Ascending aorta (tissue), 2 donors: ENCODE data around the gene CNTN1. TPM values are rescaled to one million over a fixed set of nuclear protein-coding genes. Genes with fewer than 3 reads are reported as not detected.

ENCODE experiments used
- DNase-seq, 2 donors: peaks; one replicate each; pipeline ENCODE4 v3.0.0-alpha.2; 2019; ENCODE audit warnings: low spot score in 2 of 2
- H3K27ac ChIP-seq, 2 donors: fragments of 200-600 bp; sonication (generic); one replicate each; pipeline ENCODE4 v1.5.1; 2016 to 2017; ENCODE audit warnings: mild to moderate bottlenecking in 1 of 2
- H3K27me3 ChIP-seq: fragments of 200-600 bp; sonication (generic); one replicate; pipeline ENCODE4 v1.5.1; 2017
- H3K36me3 ChIP-seq, 2 donors: fragments of 200-600 bp; sonication (generic); one replicate each; pipeline ENCODE4 v1.5.1; 2016
- H3K4me1 ChIP-seq, 2 donors: fragments of 200-600 bp; sonication (generic); one replicate each; pipeline ENCODE4 v1.5.1; 2016 to 2017; ENCODE audit warnings: mild to moderate bottlenecking in 1 of 2
- H3K4me3 ChIP-seq, 2 donors: fragments of 200-600 bp; sonication (generic); one replicate each; pipeline ENCODE4 v1.5.1; 2016 to 2017; ENCODE audit warnings: mild to moderate bottlenecking in 1 of 2
- H3K9me3 ChIP-seq, 2 donors: fragments of 200-600 bp; sonication (generic); one replicate each; pipeline ENCODE4 v1.5.1; 2016
- intact Hi-C: fragments of 100-400 bp; cut with DNase I; formaldehyde crosslinking; loops from one replicate; pipeline ENCODE4 v1.15.1; 2023
- total RNA-seq: library from RNA; depleted of rRNA; stranded (reverse); fragments of >200 nt; gene quantifications from one replicate; pipeline ENCODE4 v1.1.0, GENCODE V29; 2016
- TF ChIP-seq, protein P1 (sequence below), 3 experiments: fragments of 200-600 bp in 2 of 3; fragments of 450-650 bp in 1 of 3; sonication (generic) in 2 of 3; IDR thresholded peaks; one replicate each; pipeline ENCODE4 v1.5.1; 2016 to 2019; ENCODE audit warnings: antibody characterized with exemption in 3 of 3, mild to moderate bottlenecking in 1 of 3, moderate library complexity in 1 of 3

Gene CNTN1
- total RNA-seq, 1 donor from 2014 or later = 0.75 TPM

DNA sequence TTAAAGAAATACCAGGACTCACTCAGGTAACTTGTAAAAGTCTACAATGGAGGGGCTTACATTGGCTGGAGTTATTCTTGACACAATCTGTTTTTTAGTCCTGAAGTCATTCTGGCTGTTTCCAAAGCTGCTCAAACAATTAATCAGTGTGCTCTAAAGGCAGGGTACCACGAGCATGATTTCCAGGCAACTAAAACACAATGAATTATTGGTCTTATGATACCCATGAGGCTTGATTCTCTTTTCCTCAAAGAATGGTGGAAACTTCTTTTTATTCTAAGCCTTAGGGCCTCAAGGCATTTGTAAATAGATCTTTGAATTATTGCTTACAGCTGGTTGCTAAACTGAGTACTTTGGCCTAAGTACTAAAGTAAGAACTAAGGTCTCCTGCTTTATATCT lies 296.1 kb downstream of the CNTN1 start:
- Histone ChIP-seq H3K27me3 (no peaks in the 10 kb centered on the region), H3K4me1 (peaks cover 0 to 2% of the 10 kb centered on the region in 2 donors), H3K27ac (no peak overlapping the region), H3K4me3 (no peak overlapping the region), H3K36me3 (no peaks in the 10 kb centered on the region), H3K9me3 (peaks cover 0 to 12% of the 10 kb centered on the region in 2 donors)
- DNase-seq = no peak
- TF ChIP-seq, protein P1, sequence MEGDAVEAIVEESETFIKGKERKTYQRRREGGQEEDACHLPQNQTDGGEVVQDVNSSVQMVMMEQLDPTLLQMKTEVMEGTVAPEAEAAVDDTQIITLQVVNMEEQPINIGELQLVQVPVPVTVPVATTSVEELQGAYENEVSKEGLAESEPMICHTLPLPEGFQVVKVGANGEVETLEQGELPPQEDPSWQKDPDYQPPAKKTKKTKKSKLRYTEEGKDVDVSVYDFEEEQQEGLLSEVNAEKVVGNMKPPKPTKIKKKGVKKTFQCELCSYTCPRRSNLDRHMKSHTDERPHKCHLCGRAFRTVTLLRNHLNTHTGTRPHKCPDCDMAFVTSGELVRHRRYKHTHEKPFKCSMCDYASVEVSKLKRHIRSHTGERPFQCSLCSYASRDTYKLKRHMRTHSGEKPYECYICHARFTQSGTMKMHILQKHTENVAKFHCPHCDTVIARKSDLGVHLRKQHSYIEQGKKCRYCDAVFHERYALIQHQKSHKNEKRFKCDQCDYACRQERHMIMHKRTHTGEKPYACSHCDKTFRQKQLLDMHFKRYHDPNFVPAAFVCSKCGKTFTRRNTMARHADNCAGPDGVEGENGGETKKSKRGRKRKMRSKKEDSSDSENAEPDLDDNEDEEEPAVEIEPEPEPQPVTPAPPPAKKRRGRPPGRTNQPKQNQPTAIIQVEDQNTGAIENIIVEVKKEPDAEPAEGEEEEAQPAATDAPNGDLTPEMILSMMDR (IDR thresholded peaks at IDR 0.05) = no peak
- intact Hi-C loops = no loop called here

DNA sequence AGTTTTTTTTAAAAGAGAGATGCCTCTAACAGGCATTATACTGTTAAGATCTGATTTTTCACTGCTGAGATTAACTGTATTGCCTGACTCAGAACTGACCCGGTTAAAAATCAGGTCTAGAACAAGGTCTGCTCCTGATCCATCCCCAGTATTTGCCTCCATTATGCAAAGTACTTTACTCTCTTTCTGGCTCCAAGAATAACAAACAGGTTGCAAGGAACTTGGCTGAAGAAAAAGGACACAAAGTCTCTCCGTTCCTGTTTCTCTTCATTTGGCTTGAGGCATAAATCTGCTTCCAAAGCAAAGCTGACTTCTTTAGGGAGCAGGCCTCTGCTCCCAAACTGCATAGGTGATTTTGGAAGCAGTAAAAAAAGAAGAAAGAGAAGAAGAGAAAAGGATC lies 296.6 kb downstream of the CNTN1 start:
- intact Hi-C loops = no loop called here
- TF ChIP-seq, protein P1 (IDR thresholded peaks at IDR 0.05) = no peak
- Histone ChIP-seq H3K4me3 (no peak overlapping the region), H3K36me3 (no peaks in the 10 kb centered on the region), H3K27ac (no peak overlapping the region), H3K9me3 (peaks cover 0 to 12% of the 10 kb centered on the region in 2 donors), H3K4me1 (peaks cover 0 to 2% of the 10 kb centered on the region in 2 donors), H3K27me3 (no peaks in the 10 kb centered on the region)
- no peak for DNase-seq

DNA sequence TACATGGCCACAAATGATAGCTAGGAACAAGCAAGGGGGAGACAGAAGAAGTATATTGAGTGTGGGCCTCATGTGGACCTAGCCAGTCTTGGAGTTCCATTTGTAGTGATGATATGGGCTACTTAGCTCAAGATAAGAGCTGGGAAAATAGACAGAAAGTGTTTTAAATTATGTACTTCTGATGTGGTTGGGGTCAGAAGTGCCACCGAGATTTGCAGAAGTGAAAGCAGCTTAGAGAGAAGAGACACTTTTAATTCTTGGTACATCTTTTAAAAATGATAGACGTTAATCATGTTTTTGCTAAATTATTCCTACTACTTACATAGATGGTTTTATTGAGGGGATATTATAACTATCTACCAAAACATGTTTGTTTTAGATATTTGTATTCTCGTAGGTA lies 297.5 kb downstream of the CNTN1 start:
- peaks cover 0 to 11% of the 10 kb centered on the region in 2 donors for H3K9me3 ChIP-seq
- intact Hi-C loops = no loop called here
- H3K36me3 ChIP-seq = no peaks in the 10 kb centered on the region
- TF ChIP-seq, protein P1 (IDR thresholded peaks at IDR 0.05) = no peak
- peaks cover 0 to 2% of the 10 kb centered on the region in 2 donors for H3K4me1 ChIP-seq
- no peak overlapping the region for H3K27ac ChIP-seq
- H3K27me3 ChIP-seq = no peaks in the 10 kb centered on the region
- DNase-seq = no peak
- H3K4me3 ChIP-seq = no peak overlapping the region

DNA sequence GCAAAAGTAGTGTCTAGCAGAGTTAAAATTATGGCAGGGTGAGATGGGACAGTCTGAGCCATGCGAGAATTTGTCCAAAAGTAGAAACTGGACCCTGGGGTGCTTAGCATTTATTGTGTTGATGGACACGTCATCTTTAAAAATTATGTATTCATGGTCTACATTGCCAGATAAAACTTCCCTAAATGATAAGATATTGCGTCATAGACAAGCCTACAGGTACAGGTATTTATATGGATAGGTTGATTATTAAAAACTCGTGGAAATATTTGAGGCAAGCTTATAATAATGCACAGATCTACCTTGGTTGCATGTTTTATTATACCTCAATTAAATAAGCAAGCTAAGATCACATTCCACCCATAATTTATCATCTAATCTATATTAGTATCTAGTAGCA lies 299.9 kb downstream of the CNTN1 start:
- Histone ChIP-seq H3K9me3 (no peaks in the 10 kb centered on the region), H3K27ac (no peak overlapping the region), H3K36me3 (no peaks in the 10 kb centered on the region), H3K4me1 (peaks cover 0 to 2% of the 10 kb centered on the region in 2 donors), H3K27me3 (no peaks in the 10 kb centered on the region), H3K4me3 (no peak overlapping the region)
- intact Hi-C loops = no loop called here
- no peak for DNase-seq
- TF ChIP-seq, protein P1 (IDR thresholded peaks at IDR 0.05) = no peak

DNA sequence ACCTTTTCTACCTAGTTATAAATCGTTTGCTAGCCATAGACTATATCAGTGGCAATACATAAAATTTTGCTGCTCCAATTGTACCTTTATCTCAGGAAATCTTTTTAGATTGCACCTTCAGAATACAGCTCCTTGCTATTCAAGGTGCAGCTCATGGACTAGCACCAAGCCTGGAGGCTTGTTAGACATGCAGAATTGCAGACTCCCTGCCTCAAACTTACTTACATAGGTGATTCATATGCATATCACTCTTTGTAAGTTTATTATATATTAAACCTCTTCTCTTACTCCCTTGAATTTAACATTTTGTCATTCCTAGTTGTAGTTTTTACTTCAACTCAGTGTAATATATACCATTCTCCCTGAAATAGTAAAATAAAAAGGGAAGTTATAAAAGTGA lies 300.4 kb downstream of the CNTN1 start:
- TF ChIP-seq, protein P1 (IDR thresholded peaks at IDR 0.05) = no peak
- intact Hi-C loops = no loop called here
- Histone ChIP-seq H3K27me3 (no peaks in the 10 kb centered on the region), H3K27ac (no peak overlapping the region), H3K4me1 (peaks cover 0 to 2% of the 10 kb centered on the region in 2 donors), H3K36me3 (no peaks in the 10 kb centered on the region), H3K4me3 (no peak overlapping the region), H3K9me3 (no peaks in the 10 kb centered on the region)
- no peak for DNase-seq

DNA sequence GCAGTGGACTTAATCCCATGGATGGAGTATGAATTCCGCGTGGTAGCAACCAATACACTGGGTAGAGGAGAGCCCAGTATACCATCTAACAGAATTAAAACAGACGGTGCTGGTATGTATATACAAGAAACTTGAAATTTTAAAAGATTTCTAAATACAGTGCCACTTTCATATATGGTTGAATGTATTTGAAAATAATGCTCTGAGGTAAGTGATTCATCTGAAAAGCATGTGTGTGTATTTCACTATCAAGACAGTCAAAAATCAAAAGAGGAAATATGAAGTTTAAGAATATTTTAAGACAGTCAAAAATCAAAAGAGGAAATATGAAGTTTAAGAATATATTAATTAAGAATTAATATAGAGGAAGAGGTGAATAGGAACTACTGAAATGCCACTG lies 300.9 kb downstream of the CNTN1 start:
- TF ChIP-seq, protein P1 (IDR thresholded peaks at IDR 0.05) = no peak
- peaks cover 0 to 2% of the 10 kb centered on the region in 2 donors for H3K4me1 ChIP-seq
- intact Hi-C loops = no loop called here
- DNase-seq = no peak
- no peaks in the 10 kb centered on the region for H3K27me3 ChIP-seq
- H3K27ac ChIP-seq = no peak overlapping the region
- H3K4me3 ChIP-seq = no peak overlapping the region
- H3K36me3 ChIP-seq = no peaks in the 10 kb centered on the region
- H3K9me3 ChIP-seq = no peaks in the 10 kb centered on the region
